Stimulated activated CD4-positive, alpha-beta T cell treated with anti-CD3 and anti-CD28 coated beads, Interleukin-2, amount 100 ng/mL, for 24 hours (primary cell): ENCODE results near the gene PCSK4.
A peak's percentile ranks its signal among the peaks of the same experiment; 100 is the strongest.
"Not testable (repeated sequence)": the region's sequence is repeated elsewhere in the genome, so short reads cannot be mapped to it uniquely, and the experiment has no call there.

Source experiments
- DNase-seq, 2 donors: peaks; one replicate each; pipeline ENCODE4 v3.0.0-alpha.2; 2020

The PCSK4 gene

GRCh38 chr19:1521636-1522035 lies 31.5 kb upstream of the PCSK4 start:
- DNase-seq: no peak

- DNase-seq: no peak
These were observed 30.1 kb upstream of the PCSK4 start for GRCh38 chr19:1520203-1520780.

- not testable (repeated sequence) for DNase-seq
These were observed 29.7 kb upstream of the PCSK4 start for GRCh38 chr19:1519802-1520201.

- DNase-seq: no peak
These were observed 28.3 kb upstream of the PCSK4 start for GRCh38 chr19:1518471-1518870.

GRCh38 chr19:1516395-1516753 lies 26.2 kb upstream of the PCSK4 start:
- DNase-seq: no peak

GRCh38 chr19:1514986-1515721 lies 25.0 kb upstream of the PCSK4 start:
- DNase-seq: no peak

- no peak for DNase-seq
These were observed 24.1 kb upstream of the PCSK4 start for GRCh38 chr19:1514295-1514661.

- peak; percentile 75 to 76 for DNase-seq
These were observed 23.5 kb upstream of the PCSK4 start for GRCh38 chr19:1513499-1514294.

- peak; percentile 74 to 83 for DNase-seq
These were observed 22.7 kb upstream of the PCSK4 start, which contains the start of gene ADAMTSL5 for GRCh38 chr19:1512671-1513498. Gene ADAMTSL5, minus strand, starts transcription at chr19:1513019. Its CDS starts 2,076 bp downstream, at chr19:1510943.

GRCh38 chr19:1511318-1512317 lies 21.5 kb upstream of the PCSK4 start:
- DNase-seq: no peak

GRCh38 chr19:1510807-1511206 lies 20.7 kb upstream of the PCSK4 start:
- DNase-seq: no peak

- no peak for DNase-seq
These were observed 20.3 kb upstream of the PCSK4 start for GRCh38 chr19:1510442-1510806.

- DNase-seq: no peak
These were observed 19.7 kb upstream of the PCSK4 start for GRCh38 chr19:1509602-1510441.

GRCh38 chr19:1508507-1508856 lies 18.3 kb upstream of the PCSK4 start:
- DNase-seq: no peak

GRCh38 chr19:1507763-1508506 lies 17.8 kb upstream of the PCSK4 start:
- DNase-seq: peak; percentile 89 to 93

GRCh38 chr19:1507192-1507660 lies 17.1 kb upstream of the PCSK4 start:
- DNase-seq: no peak

GRCh38 chr19:1505991-1506881 lies 16.1 kb upstream of the PCSK4 start:
- no peak for DNase-seq

- DNase-seq: no peak
These were observed 14.9 kb upstream of the PCSK4 start for GRCh38 chr19:1505012-1505411.
